Neuronal stem cell (in vitro differentiated cells): Measurements from ENCODE around the gene CXCL6.

Experiments used
- DNase-seq: peaks from one replicate; pipeline ENCODE4 v3.0.0-alpha.2; 2013; ENCODE audit warnings: low spot score
- H2AFZ ChIP-seq: one replicate; pipeline ENCODE4 v1.6.1; 2013; ENCODE audit warnings: mild to moderate bottlenecking, low read length, inconsistent platforms
- H2AK5ac ChIP-seq: 2 replicates; pipeline ENCODE4 v1.6.1; 2013; ENCODE audit warnings: low read depth, mild to moderate bottlenecking, inconsistent platforms, low read length, moderate library complexity, mixed read lengths
- H2BK120ac ChIP-seq: 2 replicates; pipeline ENCODE4 v1.6.1; 2013; ENCODE audit warnings: low read depth, mild to moderate bottlenecking, inconsistent platforms, low read length, moderate library complexity, mixed read lengths
- H2BK12ac ChIP-seq: one replicate; pipeline ENCODE4 v1.6.1; 2013; ENCODE audit warnings: low read length, inconsistent platforms
- H2BK15ac ChIP-seq: 2 replicates; pipeline ENCODE4 v1.6.1; 2013; ENCODE audit warnings: mild to moderate bottlenecking, low read length, inconsistent platforms, mixed read lengths
- H2BK5ac ChIP-seq: one replicate; pipeline ENCODE4 v1.6.1; 2013; ENCODE audit warnings: inconsistent platforms, mild to moderate bottlenecking, low read length, moderate library complexity
- H3K14ac ChIP-seq: one replicate; pipeline ENCODE4 v1.6.1; 2013; ENCODE audit warnings: low read length, inconsistent platforms
- H3K18ac ChIP-seq: 2 replicates; pipeline ENCODE4 v1.6.1; 2013; ENCODE audit warnings: low read length, inconsistent platforms
- H3K23ac ChIP-seq: 2 replicates; pipeline ENCODE4 v1.6.1; 2013; ENCODE audit warnings: low read depth, mild to moderate bottlenecking, mixed read lengths, low read length, inconsistent platforms; ENCODE audit not compliant: poor library complexity
- H3K27ac ChIP-seq: replicated peaks from 3 replicates; pipeline ENCODE4 v1.5.1; 2013; ENCODE audit warnings: low read length, inconsistent platforms
- H3K27me3 ChIP-seq, 3 experiments: 2 replicates each; pipeline ENCODE4 v1.6.1; 2013; ENCODE audit warnings: low read length in 3 of 3, mild to moderate bottlenecking in 2 of 3, inconsistent platforms in 1 of 3, low read depth in 1 of 3, mixed read lengths in 1 of 3, moderate library complexity in 1 of 3; ENCODE audit not compliant: control insufficient read depth in 3 of 3, insufficient read depth in 3 of 3
- H3K36me3 ChIP-seq, 2 donors: replicated peaks in 1 of 2; 2 replicates each; pipeline ENCODE4 v1.6.1; 2013; ENCODE audit warnings: low read length in 2 of 2; ENCODE audit not compliant: control insufficient read depth in 2 of 2, insufficient read depth in 2 of 2
- H3K4ac ChIP-seq: 2 replicates; pipeline ENCODE4 v1.6.1; 2013; ENCODE audit warnings: inconsistent platforms, mild to moderate bottlenecking, low read length, moderate library complexity
- H3K4me1 ChIP-seq, 2 donors: 1 replicate in 1 of 2; 2 replicates in 1 of 2; pipeline ENCODE4 v1.6.1; 2013; ENCODE audit warnings: low read length in 2 of 2, low read depth in 1 of 2; ENCODE audit not compliant: control insufficient read depth in 2 of 2, insufficient read depth in 1 of 2
- H3K4me2 ChIP-seq: one replicate; pipeline ENCODE4 v1.6.1; 2013; ENCODE audit warnings: mild to moderate bottlenecking, low read length, inconsistent platforms; ENCODE audit not compliant: insufficient read depth, poor library complexity, severe bottlenecking
- H3K4me3 ChIP-seq, 2 donors: 2 replicates each; pipeline ENCODE4 v1.5.1; 2013; ENCODE audit warnings: low read length in 2 of 2, mild to moderate bottlenecking in 2 of 2, inconsistent platforms in 1 of 2, moderate library complexity in 1 of 2
- H3K79me1 ChIP-seq: one replicate; pipeline ENCODE4 v1.6.1; 2013; ENCODE audit warnings: low read depth, mild to moderate bottlenecking, inconsistent platforms, low read length, moderate library complexity
- H3K9ac ChIP-seq: one replicate; pipeline ENCODE4 v1.6.1; 2013; ENCODE audit warnings: mild to moderate bottlenecking, low read depth, low read length, inconsistent platforms; ENCODE audit not compliant: poor library complexity
- H3K9me3 ChIP-seq, 2 donors: replicated peaks in 1 of 2; 2 replicates each; pipeline versions ENCODE3 to v1.6.1; 2013; ENCODE audit warnings: low read length in 2 of 2, mild to moderate bottlenecking in 2 of 2, inconsistent platforms in 1 of 2, low read depth in 1 of 2, mixed read lengths in 1 of 2, moderate library complexity in 1 of 2; ENCODE audit not compliant: control insufficient read depth in 2 of 2, insufficient read depth in 1 of 2
- H4K8ac ChIP-seq: one replicate; pipeline ENCODE4 v1.6.1; 2013; ENCODE audit warnings: low read depth, mild to moderate bottlenecking, inconsistent platforms, low read length, moderate library complexity
- H4K91ac ChIP-seq: one replicate; pipeline ENCODE4 v1.6.1; 2013; ENCODE audit warnings: low read length, low read depth, mild to moderate bottlenecking, inconsistent platforms; ENCODE audit not compliant: poor library complexity
- WGBS, 2 donors: extraction: QIAGEN DNeasy Blood & Tissue Kit; methylation state at CpG; one replicate each; pipeline ENCODE4 v1.1.7; 2013; ENCODE audit warnings: missing lambda C conversion rate in 2 of 2, mixed read lengths in 1 of 2; ENCODE audit not compliant: insufficient read length in 2 of 2, insufficient replicate concordance in 1 of 2; ENCODE audit errors: extremely low coverage in 2 of 2; 5-methylcytosine and 5-hydroxymethylcytosine counted together

CXCL6 gene

GRCh38 chr4:73828956-73829355, 7.5 kb upstream of the CXCL6 start:
- no peak overlapping the region for H3K18ac ChIP-seq
- DNase-seq, result no peak
- H3K4me1 ChIP-seq, result no peaks in the 10 kb centered on the region
- no peak overlapping the region for H2BK12ac ChIP-seq
- H4K91ac ChIP-seq, result no peak overlapping the region
- no peak overlapping the region for H3K23ac ChIP-seq
- H3K9me3 ChIP-seq, result no peaks in the 10 kb centered on the region
- H2BK5ac ChIP-seq, result no peak overlapping the region
- no peak overlapping the region for H3K4me2 ChIP-seq
- no peak overlapping the region for H3K27ac ChIP-seq
- no peaks in the 10 kb centered on the region for H3K79me1 ChIP-seq
- no peaks in the 10 kb centered on the region for H3K27me3 ChIP-seq
- no peak overlapping the region for H2AK5ac ChIP-seq
- no peak overlapping the region for H3K14ac ChIP-seq
- no peak overlapping the region for H2BK120ac ChIP-seq
- H2AFZ ChIP-seq, result no peak overlapping the region
- no CpG with 5 or more reads among the region's 3 CpGs for WGBS, 2 donors
- no peak overlapping the region for H3K4ac ChIP-seq
- no peaks in the 10 kb centered on the region for H3K36me3 ChIP-seq
- H4K8ac ChIP-seq, result no peak overlapping the region
- no peak overlapping the region for H3K4me3 ChIP-seq
- H2BK15ac ChIP-seq, result no peak overlapping the region
- no peak overlapping the region for H3K9ac ChIP-seq

- Histone ChIP-seq H2BK15ac (no peak overlapping the region), H3K18ac (no peak overlapping the region), H3K9me3 (no peaks in the 10 kb centered on the region), H3K4me1 (no peaks in the 10 kb centered on the region), H2BK12ac (no peak overlapping the region), H2AK5ac (no peak overlapping the region), H2BK120ac (no peak overlapping the region), H3K27ac (no peak overlapping the region), H3K79me1 (no peaks in the 10 kb centered on the region), H3K4me3 (no peak overlapping the region), H2BK5ac (no peak overlapping the region), H3K27me3 (no peaks in the 10 kb centered on the region), H2AFZ (no peak overlapping the region), H3K14ac (no peak overlapping the region), H3K23ac (no peak overlapping the region), H4K8ac (no peak overlapping the region), H3K9ac (no peak overlapping the region), H3K4ac (no peak overlapping the region), H3K4me2 (no peak overlapping the region), H3K36me3 (no peaks in the 10 kb centered on the region), H4K91ac (no peak overlapping the region)
- DNase-seq, result no peak
- WGBS, 2 donors, result no CpG with 5 or more reads among the region's 2 CpGs
Observed at GRCh38 chr4:73831569-73831968, 4.9 kb upstream of the CXCL6 start.

- Histone ChIP-seq H4K8ac (no peak overlapping the region), H3K23ac (no peak overlapping the region), H2BK5ac (no peak overlapping the region), H3K27ac (no peak overlapping the region), H3K36me3 (no peaks in the 10 kb centered on the region), H3K9ac (no peak overlapping the region), H3K4me3 (no peak overlapping the region), H3K4me2 (no peak overlapping the region), H2AFZ (no peak overlapping the region), H2BK120ac (no peak overlapping the region), H3K79me1 (no peaks in the 10 kb centered on the region), H3K4ac (no peak overlapping the region), H2BK15ac (no peak overlapping the region), H3K27me3 (peaks cover 0 to 11% (median 0%) of the 10 kb centered on the region in 3 experiments), H4K91ac (no peak overlapping the region), H3K18ac (no peak overlapping the region), H3K4me1 (no peaks in the 10 kb centered on the region), H2BK12ac (no peak overlapping the region), H2AK5ac (no peak overlapping the region), H3K14ac (no peak overlapping the region), H3K9me3 (no peaks in the 10 kb centered on the region)
- DNase-seq, result no peak
- no CpG with 5 or more reads among the region's 1 CpG for WGBS, 2 donors
Observed at GRCh38 chr4:73832651-73833237, 3.7 kb upstream of the CXCL6 start.

GRCh38 chr4:73839071-73839470, 2.6 kb downstream of the CXCL6 start:
- H3K27me3 ChIP-seq, result peaks cover 0 to 23% (median 0%) of the 10 kb centered on the region in 3 experiments
- no peak overlapping the region for H3K18ac ChIP-seq
- H3K4me3 ChIP-seq, result no peak overlapping the region
- no peaks in the 10 kb centered on the region for H3K36me3 ChIP-seq
- H3K4ac ChIP-seq, result no peak overlapping the region
- H3K9ac ChIP-seq, result no peak overlapping the region
- no peak overlapping the region for H3K23ac ChIP-seq
- H4K91ac ChIP-seq, result no peak overlapping the region
- no peak overlapping the region for H3K4me2 ChIP-seq
- no peak overlapping the region for H3K27ac ChIP-seq
- H2BK12ac ChIP-seq, result no peak overlapping the region
- no peak overlapping the region for H2AFZ ChIP-seq
- no peak overlapping the region for H2AK5ac ChIP-seq
- H3K79me1 ChIP-seq, result no peaks in the 10 kb centered on the region
- no peak overlapping the region for H2BK120ac ChIP-seq
- no peak for DNase-seq
- no CpG with 5 or more reads among the region's 5 CpGs for WGBS, 2 donors
- no peaks in the 10 kb centered on the region for H3K9me3 ChIP-seq
- H4K8ac ChIP-seq, result no peak overlapping the region
- H3K4me1 ChIP-seq, result no peaks in the 10 kb centered on the region
- H2BK15ac ChIP-seq, result no peak overlapping the region
- no peak overlapping the region for H3K14ac ChIP-seq
- no peak overlapping the region for H2BK5ac ChIP-seq
